ENCODE measurements around the gene MRPL10. TPM values are rescaled to one million over a fixed set of nuclear protein-coding genes. Genes with fewer than 3 reads are reported as not detected.

The MRPL10 gene
- total and polyA plus RNA-seq, 8 donors, result 7.8 to 85.2 (median 31.4) TPM

DNA sequence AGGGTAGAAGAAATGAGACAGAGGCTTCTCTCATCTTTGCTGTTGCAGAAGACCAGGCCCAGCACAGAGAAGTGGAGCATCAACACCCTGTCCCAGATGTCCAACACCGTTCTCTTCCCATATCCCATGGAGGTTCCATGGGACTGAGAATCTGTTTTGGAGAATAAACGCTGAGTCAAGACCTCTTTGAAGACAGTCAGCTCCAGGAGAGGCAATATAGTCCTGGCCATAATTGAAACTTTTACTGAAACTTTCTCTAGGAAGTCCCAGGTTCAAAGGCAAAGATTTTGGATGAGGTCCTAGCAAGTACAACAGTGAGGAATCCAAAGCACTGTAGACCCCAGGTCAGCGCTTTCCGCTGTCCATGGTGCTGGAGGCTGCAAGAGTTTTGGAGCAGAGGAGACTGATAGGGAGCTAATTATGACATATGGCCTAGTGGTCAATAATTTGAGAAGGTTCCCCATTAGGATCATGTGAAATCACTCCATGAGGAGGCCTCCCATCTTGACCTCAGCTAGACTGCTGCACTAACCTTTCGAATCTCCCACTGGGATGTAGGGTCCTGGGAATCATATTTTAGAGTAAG is 45.7 kb downstream of the MRPL10 start:
- Histone ChIP-seq H3K27me3 (peaks cover 0 to 69% (median 30%) of the 10 kb centered on the region in 3 donors), H3K36me3 (no peaks in the 10 kb centered on the region), H3K4me1 (peaks cover 8 to 12% (median 10%) of the 10 kb centered on the region in 4 donors), H3K4me3 (no peak overlapping the region), H3K27ac (no peak overlapping the region), H3K9me3 (no peaks in the 10 kb centered on the region)
- DNase-seq, result peak in 1 of 2 donors; percentile 69
- 31 to 47% (median 37%) methylated on average over 5 of the region's 5 CpGs for WGBS, 5 donors
- TF ChIP-seq EP300 (IDR thresholded peaks at IDR 0.05) (no peak), POLR2A (IDR thresholded peaks at IDR 0.05) (no peak), POLR2AphosphoS5 (IDR thresholded peaks at IDR 0.05) (no peak)
- TF ChIP-seq, protein P1, sequence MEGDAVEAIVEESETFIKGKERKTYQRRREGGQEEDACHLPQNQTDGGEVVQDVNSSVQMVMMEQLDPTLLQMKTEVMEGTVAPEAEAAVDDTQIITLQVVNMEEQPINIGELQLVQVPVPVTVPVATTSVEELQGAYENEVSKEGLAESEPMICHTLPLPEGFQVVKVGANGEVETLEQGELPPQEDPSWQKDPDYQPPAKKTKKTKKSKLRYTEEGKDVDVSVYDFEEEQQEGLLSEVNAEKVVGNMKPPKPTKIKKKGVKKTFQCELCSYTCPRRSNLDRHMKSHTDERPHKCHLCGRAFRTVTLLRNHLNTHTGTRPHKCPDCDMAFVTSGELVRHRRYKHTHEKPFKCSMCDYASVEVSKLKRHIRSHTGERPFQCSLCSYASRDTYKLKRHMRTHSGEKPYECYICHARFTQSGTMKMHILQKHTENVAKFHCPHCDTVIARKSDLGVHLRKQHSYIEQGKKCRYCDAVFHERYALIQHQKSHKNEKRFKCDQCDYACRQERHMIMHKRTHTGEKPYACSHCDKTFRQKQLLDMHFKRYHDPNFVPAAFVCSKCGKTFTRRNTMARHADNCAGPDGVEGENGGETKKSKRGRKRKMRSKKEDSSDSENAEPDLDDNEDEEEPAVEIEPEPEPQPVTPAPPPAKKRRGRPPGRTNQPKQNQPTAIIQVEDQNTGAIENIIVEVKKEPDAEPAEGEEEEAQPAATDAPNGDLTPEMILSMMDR (IDR thresholded peaks at IDR 0.05), result no peak
- intact Hi-C loops (cut with DNase I; ENCODE audit: low total_unique reads), result no loop called here

DNA sequence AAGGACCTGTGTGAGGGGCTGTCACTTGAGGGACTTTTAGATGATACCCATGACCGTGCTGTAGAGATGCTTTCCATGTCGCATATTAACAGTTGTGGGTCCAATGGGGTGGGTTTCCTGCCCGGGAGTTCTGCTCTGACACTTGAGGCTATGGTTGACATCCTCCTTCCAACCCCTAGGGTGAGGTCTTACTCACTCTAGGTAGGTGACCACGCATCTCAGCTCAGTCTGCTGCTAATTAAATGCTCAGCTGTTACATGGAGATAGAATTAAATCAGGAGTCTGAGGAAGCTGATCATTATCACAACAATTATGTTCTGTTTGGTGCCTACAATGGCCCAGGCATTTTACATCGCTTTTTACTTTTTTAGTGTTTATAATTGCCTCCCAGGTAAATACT is 49.9 kb downstream of the MRPL10 start:
- peaks cover 0 to 4% (median 0%) of the 10 kb centered on the region in 4 donors for H3K4me1 ChIP-seq
- H3K27me3 ChIP-seq, result peaks cover 0 to 72% (median 20%) of the 10 kb centered on the region in 3 donors
- no peak overlapping the region for H3K27ac ChIP-seq
- WGBS, 5 donors, result 63 to 69% (median 65%) methylated on average over 5 of the region's 5 CpGs
- DNase-seq, result no peak
- no peak for TF ChIP-seq POLR2A (IDR thresholded peaks at IDR 0.05)
- TF ChIP-seq, protein P1 (IDR thresholded peaks at IDR 0.05), result no peak
- no peak for TF ChIP-seq POLR2AphosphoS5 (IDR thresholded peaks at IDR 0.05)
- TF ChIP-seq EP300 (IDR thresholded peaks at IDR 0.05), result no peak
- no peaks in the 10 kb centered on the region for H3K9me3 ChIP-seq
- no peaks in the 10 kb centered on the region for H3K36me3 ChIP-seq
- H3K4me3 ChIP-seq, result no peak overlapping the region
- intact Hi-C loops (cut with DNase I; ENCODE audit: low total_unique reads), result no loop called here

DNA sequence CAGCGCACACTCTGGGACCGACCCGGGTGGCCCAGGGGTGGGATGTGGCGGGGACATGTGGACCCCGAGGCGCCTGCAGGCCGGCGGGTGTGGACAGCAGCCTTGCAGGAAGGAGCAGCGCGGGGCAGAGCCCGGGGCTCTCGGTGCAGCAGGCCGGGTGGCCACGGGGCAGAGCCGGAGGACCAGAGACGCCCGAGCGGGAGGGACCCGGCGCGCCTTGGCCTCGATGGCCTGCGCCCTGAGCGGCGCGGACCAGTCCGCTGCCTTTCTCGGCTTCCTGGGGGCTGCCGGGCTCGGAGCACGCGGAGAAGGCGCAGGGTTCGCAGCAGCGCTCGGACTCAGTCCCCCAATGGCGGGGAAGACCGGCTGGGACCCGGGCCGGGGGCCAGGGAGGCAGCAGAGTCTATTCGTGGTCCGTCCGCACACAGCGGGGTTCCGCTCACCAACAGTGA is 53.1 kb downstream of the MRPL10 start:
- Histone ChIP-seq H3K4me3 (no peak overlapping the region), H3K27me3 (peaks cover 0 to 89% (median 34%) of the 10 kb centered on the region in 3 donors), H3K4me1 (peaks cover 0 to 4% (median 0%) of the 10 kb centered on the region in 4 donors), H3K27ac (no peak overlapping the region), H3K36me3 (no peaks in the 10 kb centered on the region), H3K9me3 (no peaks in the 10 kb centered on the region)
- intact Hi-C loops (cut with DNase I; ENCODE audit: low total_unique reads), result no loop called here
- no peak for DNase-seq
- TF ChIP-seq, protein P1 (IDR thresholded peaks at IDR 0.05), result no peak
- TF ChIP-seq POLR2A (IDR thresholded peaks at IDR 0.05) (no peak), POLR2AphosphoS5 (IDR thresholded peaks at IDR 0.05) (no peak), EP300 (IDR thresholded peaks at IDR 0.05) (no peak)
- WGBS, 5 donors, result 17 to 43% (median 27%) methylated on average over 25 to 45 of the region's 45 CpGs

DNA sequence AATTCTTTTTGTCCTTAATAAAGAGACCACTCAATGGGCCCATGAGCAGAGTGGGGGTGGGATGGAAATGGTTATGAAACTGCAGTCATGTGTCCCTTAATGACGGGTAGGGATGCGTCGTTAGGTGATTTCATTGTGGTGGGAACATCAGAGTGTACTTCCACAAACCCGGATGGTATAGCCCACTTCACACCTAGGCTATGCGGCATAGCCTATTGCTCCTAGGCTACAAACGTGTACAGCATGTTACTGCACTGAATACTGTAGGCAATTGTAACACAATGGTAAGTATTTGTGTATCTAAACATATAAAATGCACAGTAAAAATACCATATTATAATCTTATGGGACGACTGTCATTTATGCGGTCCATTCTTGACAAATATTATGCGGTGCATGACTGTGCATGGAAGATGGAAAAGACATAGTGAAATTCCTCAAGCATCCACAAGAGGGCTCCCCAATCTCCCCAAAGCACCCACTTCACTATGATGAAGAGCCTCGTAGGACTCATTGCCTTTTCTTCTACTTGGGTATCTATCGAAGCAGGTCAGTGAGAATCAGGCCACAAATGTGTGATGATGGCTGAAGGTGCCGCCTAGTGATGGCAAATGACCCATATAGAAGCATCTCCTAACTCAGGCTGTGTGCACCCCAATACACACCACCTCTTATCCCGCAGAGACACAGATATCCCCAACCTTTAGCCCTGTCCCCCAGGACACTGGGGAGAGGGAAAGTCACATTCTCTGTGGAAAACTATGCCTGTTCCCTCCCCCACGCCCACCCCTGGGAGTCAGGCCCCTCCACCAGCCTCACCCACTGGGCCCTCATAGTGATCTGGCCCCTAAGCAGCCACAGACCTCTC is 54.8 kb downstream of the MRPL10 start:
- no peak for TF ChIP-seq EP300 (IDR thresholded peaks at IDR 0.05)
- TF ChIP-seq, protein P1 (IDR thresholded peaks at IDR 0.05), result peak in 5 of 7 experiments; percentile 48 to 72 (median 59)
- intact Hi-C loops (cut with DNase I; ENCODE audit: low total_unique reads), result no loop called here
- WGBS, 5 donors, result 35 to 47% (median 41%) methylated on average over 14 of the region's 14 CpGs
- peaks cover 0 to 8% (median 8%) of the 10 kb centered on the region in 4 donors for H3K9me3 ChIP-seq
- H3K4me1 ChIP-seq, result peaks cover 0 to 4% (median 0%) of the 10 kb centered on the region in 4 donors
- no peak overlapping the region for H3K4me3 ChIP-seq
- H3K36me3 ChIP-seq, result no peaks in the 10 kb centered on the region
- H3K27me3 ChIP-seq, result peaks cover 0 to 86% (median 34%) of the 10 kb centered on the region in 3 donors
- no peak overlapping the region for H3K27ac ChIP-seq
- peak in 1 of 2 donors; percentile 49 for DNase-seq
